Measurements from ENCODE around the gene UGT2A2.

UGT2A2 gene

DNA sequence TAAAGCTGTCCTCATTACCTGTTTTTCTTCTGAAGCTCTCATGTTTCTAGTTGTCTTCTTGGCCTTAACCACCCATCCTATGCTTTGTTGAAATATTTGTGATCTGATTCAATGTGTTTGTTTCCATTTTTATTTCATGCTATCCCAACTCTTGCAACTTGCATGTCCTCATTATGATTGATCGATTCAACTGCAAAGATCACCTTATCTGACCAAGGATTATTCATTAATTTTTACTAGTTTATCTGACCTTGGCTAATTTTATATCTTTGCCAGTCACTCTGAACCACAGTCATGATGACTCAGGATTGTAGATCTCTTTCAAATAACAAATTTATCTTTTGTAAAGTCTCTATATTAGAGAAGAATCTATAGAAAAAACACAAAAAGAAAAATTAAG is 70.7 kb downstream of the UGT2A2 start:
- no peak for DNase-seq

DNA sequence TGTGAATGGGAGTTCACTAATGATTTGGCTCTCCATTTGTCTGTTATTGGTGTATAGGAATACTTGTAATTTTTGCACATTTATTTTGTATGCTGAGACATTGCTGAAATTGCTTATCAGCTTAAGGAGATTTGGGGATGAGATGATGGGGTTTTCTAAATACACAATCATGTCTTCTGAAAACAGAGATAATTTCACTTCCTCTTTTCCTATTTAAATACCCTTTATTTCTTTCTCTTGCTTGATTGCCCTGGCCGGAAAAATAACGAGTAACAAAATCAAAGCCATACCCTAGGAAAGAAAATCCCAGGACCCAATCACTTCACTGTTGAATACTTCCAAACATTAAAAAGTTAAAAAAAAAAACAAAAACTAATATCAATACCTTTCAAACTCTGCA is 76.0 kb downstream of the UGT2A2 start:
- no peak for DNase-seq

DNA sequence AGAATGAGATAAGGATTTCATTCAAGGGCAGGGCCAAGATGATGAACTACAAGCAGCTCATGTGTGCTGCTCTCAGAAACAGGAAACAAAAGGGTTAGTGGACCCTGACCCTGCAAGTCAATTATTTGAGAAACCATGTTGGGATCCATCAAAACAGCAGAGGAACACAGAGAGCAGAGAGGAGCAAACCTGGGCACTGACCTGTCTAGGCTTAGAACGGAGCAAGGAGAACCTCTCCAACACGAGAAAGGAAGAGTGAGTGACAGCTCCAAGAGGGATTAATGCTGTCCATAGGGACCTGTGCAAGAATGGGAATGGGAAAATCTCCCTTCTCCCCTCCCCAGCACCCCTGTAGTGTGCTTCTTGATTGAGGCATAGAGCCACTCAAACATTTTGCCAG is 89.8 kb downstream of the UGT2A2 start:
- DNase-seq, result no peak

DNA sequence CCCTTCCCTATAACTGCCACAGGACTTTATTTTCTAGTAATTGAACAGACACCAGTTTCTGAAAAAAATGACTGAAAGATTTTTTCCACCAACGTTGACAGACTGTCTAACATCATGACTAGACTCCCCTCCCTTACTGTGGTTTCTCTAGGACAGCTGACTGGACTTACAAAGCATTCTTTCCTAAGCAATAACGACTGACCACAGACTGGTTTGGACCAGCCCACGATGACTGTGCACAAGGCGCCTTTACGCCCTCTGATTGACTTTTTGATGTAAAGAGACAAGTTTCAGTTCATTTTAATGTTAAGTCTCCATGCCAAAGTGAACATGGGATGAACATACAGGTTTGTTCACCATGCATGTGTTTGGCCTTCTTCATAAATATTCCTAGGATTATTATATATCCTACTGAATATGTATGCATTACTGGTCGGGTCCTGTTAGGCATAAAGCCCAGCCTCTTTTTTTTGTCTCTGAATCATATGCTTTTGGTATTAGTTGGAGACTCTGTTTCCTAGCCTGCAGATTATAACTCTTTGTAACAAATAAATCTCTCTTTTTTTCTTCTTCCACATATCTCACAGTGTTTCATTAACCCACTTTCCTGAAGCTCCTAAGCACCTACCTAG is 93.2 kb downstream of the UGT2A2 start:
- DNase-seq, result no peak

All from CD4-positive, alpha-beta T cell treated with Interleukin-10 for 1 hour (primary cell).